ENCODE results near the gene SHLD1.
"Not testable (repeated sequence)": the region's sequence is repeated elsewhere in the genome, so short reads cannot be mapped to it uniquely, and the experiment has no call there.

Gene SHLD1

GRCh38 chr20:5749952-5750779 lies at the start of gene SHLD1:
Gene SHLD1, plus strand, starts transcription at chr20:5750401. Its CDS starts 22,465 bp downstream, at chr20:5772866.
- H3K36me3 ChIP-seq: peaks cover 21% of the 10 kb centered on the region; the same call in 1 of the 2 replicates
- peak within 1 kb of the TSS; percentile 96 for H3K4me2 ChIP-seq
- H3K27ac ChIP-seq: peak within 1 kb of the TSS; percentile 76
- peaks cover 6% of the 10 kb centered on the region; the same call in 1 of the 2 replicates for H3K9me3 ChIP-seq
- peaks cover 24% of the 10 kb centered on the region for H3K4me1 ChIP-seq
- H4K20me1 ChIP-seq: no peaks in the 10 kb centered on the region
- H3K9ac ChIP-seq: peak within 1 kb of the TSS; percentile 79
- peak within 1 kb of the TSS; percentile 79 for H3K4me3 ChIP-seq
- H3K27me3 ChIP-seq: no peaks in the 10 kb centered on the region
- TF ChIP-seq Cebpa-rat (IDR thresholded peaks at IDR 0.05): no peak

- not testable (repeated sequence) for H3K36me3 ChIP-seq, H3K9me3 ChIP-seq, H3K4me2 ChIP-seq, H3K4me1 ChIP-seq, H4K20me1 ChIP-seq, H3K27me3 ChIP-seq, H3K9ac ChIP-seq, H3K27ac ChIP-seq, H3K4me3 ChIP-seq
Observed at GRCh38 chr20:5702339-5702738, 47.9 kb upstream of the SHLD1 start.

GRCh38 chr20:5703681-5704101 lies 46.5 kb upstream of the SHLD1 start:
- Histone ChIP-seq H3K9ac (no peak overlapping the region), H4K20me1 (no peaks in the 10 kb centered on the region), H3K4me1 (no peaks in the 10 kb centered on the region), H3K4me3 (no peak overlapping the region), H3K27ac (no peak overlapping the region), H3K9me3 (no peaks in the 10 kb centered on the region), H3K27me3 (no peaks in the 10 kb centered on the region), H3K36me3 (no peaks in the 10 kb centered on the region), H3K4me2 (no peak overlapping the region)
- no peak for TF ChIP-seq Cebpa-rat (IDR thresholded peaks at IDR 0.05)

- Histone ChIP-seq H3K27ac (no peak overlapping the region), H3K9ac (no peak overlapping the region), H3K27me3 (no peaks in the 10 kb centered on the region), H3K9me3 (no peaks in the 10 kb centered on the region), H3K4me2 (no peak overlapping the region), H3K4me3 (no peak overlapping the region), H4K20me1 (no peaks in the 10 kb centered on the region), H3K4me1 (no peaks in the 10 kb centered on the region), H3K36me3 (no peaks in the 10 kb centered on the region)
- no peak for TF ChIP-seq Cebpa-rat (IDR thresholded peaks at IDR 0.05)
Observed at GRCh38 chr20:5705827-5706226, 44.4 kb upstream of the SHLD1 start.

GRCh38 chr20:5706797-5707196 lies 43.4 kb upstream of the SHLD1 start:
- Histone ChIP-seq H3K4me3 (no peak overlapping the region), H4K20me1 (no peaks in the 10 kb centered on the region), H3K9ac (no peak overlapping the region), H3K4me1 (no peaks in the 10 kb centered on the region), H3K36me3 (no peaks in the 10 kb centered on the region), H3K9me3 (no peaks in the 10 kb centered on the region), H3K27me3 (no peaks in the 10 kb centered on the region), H3K27ac (no peak overlapping the region), H3K4me2 (no peak overlapping the region)
- TF ChIP-seq Cebpa-rat (IDR thresholded peaks at IDR 0.05): no peak

GRCh38 chr20:5710551-5710950 lies 39.6 kb upstream of the SHLD1 start:
- Histone ChIP-seq H3K4me3 (no peak overlapping the region), H4K20me1 (no peaks in the 10 kb centered on the region), H3K4me1 (peaks cover 12% of the 10 kb centered on the region), H3K4me2 (no peak overlapping the region), H3K27ac (no peak overlapping the region), H3K9ac (no peak overlapping the region), H3K36me3 (no peaks in the 10 kb centered on the region), H3K27me3 (no peaks in the 10 kb centered on the region), H3K9me3 (no peaks in the 10 kb centered on the region)
- TF ChIP-seq Cebpa-rat (IDR thresholded peaks at IDR 0.05): no peak

- TF ChIP-seq Cebpa-rat (IDR thresholded peaks at IDR 0.05): no peak
- Histone ChIP-seq H4K20me1 (no peaks in the 10 kb centered on the region), H3K9ac (no peak overlapping the region), H3K4me2 (peak overlapping the region; percentile 47), H3K9me3 (no peaks in the 10 kb centered on the region), H3K27ac (no peak overlapping the region), H3K4me1 (peaks cover 12% of the 10 kb centered on the region), H3K27me3 (no peaks in the 10 kb centered on the region), H3K4me3 (no peak overlapping the region), H3K36me3 (no peaks in the 10 kb centered on the region)
Observed at GRCh38 chr20:5714261-5715041, 35.8 kb upstream of the SHLD1 start.

GRCh38 chr20:5715071-5715841 lies 34.9 kb upstream of the SHLD1 start:
- Histone ChIP-seq H4K20me1 (no peaks in the 10 kb centered on the region), H3K36me3 (no peaks in the 10 kb centered on the region), H3K9ac (no peak overlapping the region), H3K9me3 (no peaks in the 10 kb centered on the region), H3K4me2 (peak overlapping the region; percentile 47), H3K4me1 (peaks cover 12% of the 10 kb centered on the region), H3K27ac (no peak overlapping the region), H3K4me3 (no peak overlapping the region), H3K27me3 (no peaks in the 10 kb centered on the region)
- TF ChIP-seq Cebpa-rat (IDR thresholded peaks at IDR 0.05): no peak

GRCh38 chr20:5716953-5717352 lies 33.2 kb upstream of the SHLD1 start:
- Histone ChIP-seq H4K20me1 (no peaks in the 10 kb centered on the region), H3K4me2 (no peak overlapping the region), H3K4me1 (peaks cover 12% of the 10 kb centered on the region), H3K9ac (no peak overlapping the region), H3K27me3 (no peaks in the 10 kb centered on the region), H3K27ac (no peak overlapping the region), H3K4me3 (no peak overlapping the region), H3K36me3 (no peaks in the 10 kb centered on the region), H3K9me3 (no peaks in the 10 kb centered on the region)
- no peak for TF ChIP-seq Cebpa-rat (IDR thresholded peaks at IDR 0.05)

Data from BLaER1 (cell line).